GM23338 (cell line): Measurements from ENCODE around the gene TNFRSF19. TPM values are rescaled to one million over a fixed set of nuclear protein-coding genes. Genes with fewer than 3 reads are reported as not detected.

Source experiments
- ATAC-seq: fragments of 200-7000 bp; cut with Tn5 transposase; 3 replicates; pipeline ENCODE4 v1.9.1; 2020
- DNase-seq: peaks from one replicate; pipeline ENCODE4 v3.0.0-alpha.2; 2015; ENCODE audit warnings: low spot score
- H2AFZ ChIP-seq: fragments of 200-600 bp; sonication (generic); 2 replicates; pipeline ENCODE4 v1.8.0; 2016; ENCODE audit warnings: antibody characterized with exemption, mild to moderate bottlenecking, moderate library complexity
- H3F3A ChIP-seq: fragments of 200-600 bp; sonication (generic); replicated peaks from 2 replicates; pipeline ENCODE4 v1.8.0; 2017; ENCODE audit warnings: antibody characterized with exemption, mixed run types, low read depth
- H3K27ac ChIP-seq: fragments of 200-600 bp; sonication (generic); 2 replicates; pipeline ENCODE4 v1.6.1; 2016; ENCODE audit warnings: low read depth
- H3K27me3 ChIP-seq: fragments of 200-600 bp; sonication (generic); 2 replicates; pipeline ENCODE4 v1.8.0; 2016; ENCODE audit warnings: mild to moderate bottlenecking, mixed run types, moderate library complexity; ENCODE audit not compliant: insufficient read depth
- H3K36me3 ChIP-seq: fragments of 200-600 bp; sonication (generic); 2 replicates; pipeline ENCODE4 v1.8.0; 2016; ENCODE audit warnings: mild to moderate bottlenecking; ENCODE audit not compliant: insufficient read depth
- H3K4me1 ChIP-seq: fragments of 200-600 bp; sonication (generic); 2 replicates; pipeline ENCODE4 v1.8.0; 2016; ENCODE audit warnings: mild to moderate bottlenecking, moderate library complexity; ENCODE audit not compliant: insufficient read depth
- H3K4me2 ChIP-seq: fragments of 200-600 bp; sonication (generic); 2 replicates; pipeline ENCODE4 v1.7.1; 2017; ENCODE audit warnings: mixed run types
- H3K4me3 ChIP-seq: fragments of 200-600 bp; sonication (generic); 2 replicates; pipeline ENCODE4 v1.6.1; 2016; ENCODE audit warnings: mixed run types
- H3K79me2 ChIP-seq: fragments of 200-600 bp; sonication (generic); replicated peaks from 2 replicates; pipeline ENCODE4 v1.8.0; 2017; ENCODE audit warnings: mild to moderate bottlenecking; ENCODE audit not compliant: insufficient read depth
- H3K9me2 ChIP-seq: fragments of 200-600 bp; sonication (generic); 2 replicates; pipeline ENCODE4 v1.8.0; 2017; ENCODE audit not compliant: insufficient read depth
- H4K20me1 ChIP-seq: fragments of 200-600 bp; sonication (generic); replicated peaks from 2 replicates; pipeline ENCODE4 v1.8.0; 2017; ENCODE audit warnings: mild to moderate bottlenecking; ENCODE audit not compliant: insufficient read depth
- H3K27ac Mint-ChIP-seq: 2 replicates; pipeline ENCODE4 v1.8.0; 2020; ENCODE audit warnings: inconsistent platforms, mild to moderate bottlenecking, moderate library complexity, mixed read lengths
- H3K27me3 Mint-ChIP-seq: 3 replicates; pipeline ENCODE4 v1.8.0; 2022; ENCODE audit warnings: low read depth, mild to moderate bottlenecking, moderate library complexity, mixed read lengths, inconsistent platforms; ENCODE audit not compliant: insufficient read depth, poor library complexity
- H3K36me3 Mint-ChIP-seq: 3 replicates; pipeline ENCODE4 v1.8.0; 2021; ENCODE audit warnings: low read depth, mild to moderate bottlenecking, inconsistent platforms, moderate library complexity, mixed read lengths
- H3K4me1 Mint-ChIP-seq: 3 replicates; pipeline ENCODE4 v1.8.0; 2020; ENCODE audit warnings: mild to moderate bottlenecking, inconsistent platforms, mixed read lengths
- H3K4me3 Mint-ChIP-seq: 3 replicates; pipeline ENCODE4 v1.8.0; 2021; ENCODE audit warnings: moderate library complexity, mild to moderate bottlenecking, inconsistent platforms, mixed read lengths
- H3K9me3 Mint-ChIP-seq: 3 replicates; pipeline ENCODE4 v1.8.0; 2020; ENCODE audit warnings: moderate library complexity, mild to moderate bottlenecking, inconsistent platforms, mixed read lengths
- CREB1 ChIP-seq: fragments of 250-450 bp; sonication (Bioruptor Pico); IDR thresholded peaks from 2 replicates; pipeline ENCODE4 v1.5.0; 2020; ENCODE audit warnings: low read depth, mild to moderate bottlenecking, moderate library complexity
- CTCF ChIP-seq, 2 experiments: fragments of 200-600 bp in 1 of 2; sonication (generic) in 1 of 2; conservative IDR thresholded peaks; 2 replicates each; pipeline versions ENCODE4 v1.5.1 to v1.6.1; 2016 to 2017; ENCODE audit warnings: antibody characterized with exemption in 2 of 2, low read depth in 2 of 2, mild to moderate bottlenecking in 2 of 2, moderate library complexity in 1 of 2
- EZH2 ChIP-seq: fragments of 200-600 bp; sonication (generic); IDR thresholded peaks from one replicate; pipeline ENCODE4 v1.8.0; 2017; ENCODE audit warnings: antibody characterized with exemption, mild to moderate bottlenecking, low read depth; ENCODE audit not compliant: unreplicated experiment
- EZH2phosphoT487 ChIP-seq: fragments of 200-600 bp; sonication (generic); IDR thresholded peaks from one replicate; pipeline ENCODE4 v1.8.1; 2018; ENCODE audit warnings: antibody characterized with exemption; ENCODE audit not compliant: unreplicated experiment
- JUNB ChIP-seq: IDR thresholded peaks from one replicate; pipeline ENCODE4 v1.6.1; 2016; ENCODE audit warnings: antibody characterized with exemption; ENCODE audit not compliant: unreplicated experiment
- NANOG ChIP-seq: IDR thresholded peaks from 2 replicates; pipeline ENCODE4 v1.6.1; 2016; ENCODE audit warnings: antibody characterized with exemption, borderline replicate concordance
- POLR2AphosphoS5 ChIP-seq: IDR thresholded peaks from 2 replicates; pipeline ENCODE4 v1.6.1; 2016; ENCODE audit warnings: antibody characterized with exemption, low read depth
- STAT1 ChIP-seq: IDR thresholded peaks from one replicate; pipeline ENCODE4 v1.6.1; 2016; ENCODE audit warnings: antibody characterized with exemption; ENCODE audit not compliant: unreplicated experiment
- ZNF114 ChIP-seq: fragments of 250-450 bp; sonication (Bioruptor Pico); IDR thresholded peaks from 2 replicates; pipeline ENCODE4 v1.5.0; 2020; ENCODE audit warnings: mild to moderate bottlenecking, moderate library complexity
- ZNF462 ChIP-seq: fragments of 250-450 bp; sonication (Bioruptor Pico); IDR thresholded peaks from 2 replicates; pipeline ENCODE4 v1.5.0; 2020; ENCODE audit warnings: mild to moderate bottlenecking, moderate library complexity
- polyA plus RNA-seq: library from polyadenylated mRNA; unstranded; fragments of >200 nt; fragmentation: Nextera tagmentation; extraction: Ambion mirVana; gene quantifications from 2 replicates; pipeline ENCODE4 v1.2.1, GENCODE V29; 2016
- total RNA-seq: library from RNA; depleted of rRNA; stranded (reverse); fragments of >200 nt; shearing (Covaris generic); gene quantifications from 2 replicates; pipeline ENCODE4 v1.2.3, GENCODE V29; 2014

Gene TNFRSF19
- total and polyA plus RNA-seq, 2 experiments from 2014 or later: 0.21 to 0.35 TPM

DNA sequence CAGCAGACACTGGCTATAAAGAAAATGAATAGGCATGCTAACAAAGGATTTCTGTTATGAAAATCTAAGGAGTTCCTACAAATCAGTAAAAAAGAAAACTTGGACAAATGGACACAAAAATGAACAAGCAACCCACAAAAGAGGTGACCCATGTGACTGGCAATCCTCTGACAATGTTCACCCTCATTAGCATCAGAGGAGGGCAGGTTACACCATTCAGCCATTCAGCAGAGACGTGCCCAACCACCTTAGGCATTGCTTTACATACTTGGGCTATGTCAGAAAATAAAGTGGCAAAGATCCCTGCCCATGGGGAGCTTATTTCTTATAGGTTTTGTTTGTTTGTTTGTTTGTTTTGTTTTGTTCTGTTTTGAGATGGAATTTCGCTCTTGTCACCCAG, 46.0 kb downstream of the TNFRSF19 start:
- H3K4me3 Mint-ChIP-seq: no peak overlapping the region
- no peaks in the 10 kb centered on the region for H3K27me3 Mint-ChIP-seq
- H3F3A ChIP-seq: no peaks in the 10 kb centered on the region
- H3K36me3 ChIP-seq: no peaks in the 10 kb centered on the region
- DNase-seq: no peak
- H3K9me3 Mint-ChIP-seq: no peaks in the 10 kb centered on the region; the same call in 2 of the 3 replicates
- H3K4me1 Mint-ChIP-seq: peaks cover 5% of the 10 kb centered on the region
- no peak overlapping the region for H3K27ac Mint-ChIP-seq
- TF ChIP-seq NANOG: no peak
- TF ChIP-seq CREB1 (CRISPR knock-in tag): no peak
- no peak for TF ChIP-seq POLR2AphosphoS5
- TF ChIP-seq EZH2phosphoT487: no peak
- TF ChIP-seq JUNB: no peak
- TF ChIP-seq EZH2: no peak
- TF ChIP-seq STAT1: no peak
- no peak for TF ChIP-seq ZNF114
- no peak for TF ChIP-seq CTCF (conservative IDR thresholded peaks at IDR 0.05; ENCODE audit: low read depth in 2 of 2)
- TF ChIP-seq ZNF462: no peak
- no peaks in the 10 kb centered on the region; the same call in 1 of the 2 replicates for H3K4me1 ChIP-seq
- no peaks in the 10 kb centered on the region for H3K9me2 ChIP-seq
- H3K79me2 ChIP-seq: no peaks in the 10 kb centered on the region
- H3K4me3 ChIP-seq: no peak overlapping the region
- ATAC-seq: no peak
- no peak overlapping the region for H2AFZ ChIP-seq
- no peaks in the 10 kb centered on the region for H3K27me3 ChIP-seq
- no peaks in the 10 kb centered on the region; the same call in 2 of the 3 replicates for H3K36me3 Mint-ChIP-seq
- no peak overlapping the region for H3K27ac ChIP-seq
- no peaks in the 10 kb centered on the region for H4K20me1 ChIP-seq
- no peak overlapping the region for H3K4me2 ChIP-seq
